GM23248 (cell line): ENCODE data around the gene IRS1.

Experiments
- EZH2 ChIP-seq: fragments of 200-600 bp; sonication (generic); IDR thresholded peaks from 2 replicates; pipeline ENCODE4 v1.6.1; 2018; ENCODE audit warnings: antibody characterized with exemption, mild to moderate bottlenecking; ENCODE audit not compliant: insufficient read depth, poor library complexity, severe bottlenecking
- EZH2phosphoT487 ChIP-seq: fragments of 200-600 bp; sonication (generic); IDR thresholded peaks from 2 replicates; pipeline ENCODE4 v1.6.1; 2018; ENCODE audit warnings: antibody characterized with exemption, moderate library complexity, mild to moderate bottlenecking, low read depth; ENCODE audit not compliant: insufficient read depth

- TF ChIP-seq EZH2, result no peak
- no peak for TF ChIP-seq EZH2phosphoT487
These were observed 1.6 kb downstream of the IRS1 start for GRCh38 chr2:226797989-226798421.
